ENCODE data around the gene CLK2. TPM values are rescaled to one million over a fixed set of nuclear protein-coding genes. Genes with fewer than 3 reads are reported as not detected.
A peak's percentile ranks its signal among the peaks of the same experiment; 100 is the strongest.

The CLK2 gene
- total RNA-seq: 24.8 and 26.8 TPM in 2 replicates
- polyA plus RNA-seq (2012): 39.4 TPM

DNA sequence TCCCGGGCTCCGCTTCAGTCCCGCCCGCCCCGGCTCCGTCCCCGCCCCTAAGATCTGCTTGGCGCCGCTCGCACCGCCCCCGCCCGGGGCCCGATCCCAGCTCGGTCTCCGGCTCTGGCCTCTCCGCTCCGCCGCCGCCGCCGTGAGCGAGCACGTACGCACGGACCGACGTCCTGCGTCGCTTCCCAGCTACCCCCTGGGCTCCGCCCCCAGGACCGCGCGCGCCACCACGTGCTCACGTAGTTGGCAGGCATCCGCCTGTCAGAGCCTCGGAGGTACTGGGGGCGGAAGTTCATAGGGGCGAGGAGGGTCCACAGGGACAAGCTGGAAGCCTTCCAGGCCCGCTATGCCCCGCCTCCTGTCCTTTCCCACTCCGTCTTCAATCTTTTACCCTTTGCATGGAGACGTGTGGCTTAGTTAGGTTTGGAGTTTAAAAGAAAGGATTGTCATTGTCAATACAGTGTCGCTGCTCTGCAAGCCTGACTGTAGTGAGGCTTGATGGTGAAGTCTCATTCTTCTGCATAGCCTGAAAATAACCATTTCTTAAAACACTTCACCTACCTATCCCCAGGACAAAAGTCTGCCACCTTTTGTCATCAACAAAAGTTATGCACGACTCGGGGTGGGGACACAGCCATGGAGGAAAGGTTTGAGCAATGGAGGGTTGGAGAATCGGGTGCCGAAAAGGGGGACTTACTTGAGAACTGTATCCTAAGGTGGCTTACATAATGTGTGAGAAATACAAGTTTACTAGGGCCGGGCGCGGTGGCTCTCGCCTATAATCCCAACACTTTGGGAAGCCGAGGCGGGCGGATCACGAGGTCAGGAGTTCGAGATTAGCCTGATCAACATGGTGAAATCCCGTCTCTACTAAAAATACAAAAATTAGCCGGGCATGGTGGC lies at the start of gene CLK2:
Gene CLK2, minus strand, starts transcription at position 162 of the 903 bp plus-strand sequence. CDS start 2,527 bp downstream, outside the sequence.
- DNase-seq (ENCODE audit: low read depth): peak; percentile 95

DNA sequence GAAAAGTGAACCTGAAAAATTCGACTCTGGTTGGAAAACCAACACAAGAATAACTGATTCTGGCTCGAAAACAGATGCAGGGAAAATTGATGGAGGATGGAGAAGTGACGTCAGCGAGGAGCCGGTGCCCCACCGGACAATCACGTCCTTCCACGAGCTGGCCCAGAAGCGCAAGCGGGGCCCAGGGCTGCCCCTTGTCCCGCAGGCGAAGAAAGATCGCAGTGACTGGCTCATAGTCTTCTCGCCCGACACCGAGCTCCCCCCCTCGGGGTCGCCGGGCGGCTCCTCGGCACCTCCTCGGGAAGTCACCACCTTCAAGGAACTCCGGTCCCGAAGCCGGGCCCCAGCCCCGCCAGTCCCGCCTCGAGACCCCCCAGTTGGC lies 49.3 kb upstream of the CLK2 start:
- DNase-seq (ENCODE audit: low read depth): no peak

DNA sequence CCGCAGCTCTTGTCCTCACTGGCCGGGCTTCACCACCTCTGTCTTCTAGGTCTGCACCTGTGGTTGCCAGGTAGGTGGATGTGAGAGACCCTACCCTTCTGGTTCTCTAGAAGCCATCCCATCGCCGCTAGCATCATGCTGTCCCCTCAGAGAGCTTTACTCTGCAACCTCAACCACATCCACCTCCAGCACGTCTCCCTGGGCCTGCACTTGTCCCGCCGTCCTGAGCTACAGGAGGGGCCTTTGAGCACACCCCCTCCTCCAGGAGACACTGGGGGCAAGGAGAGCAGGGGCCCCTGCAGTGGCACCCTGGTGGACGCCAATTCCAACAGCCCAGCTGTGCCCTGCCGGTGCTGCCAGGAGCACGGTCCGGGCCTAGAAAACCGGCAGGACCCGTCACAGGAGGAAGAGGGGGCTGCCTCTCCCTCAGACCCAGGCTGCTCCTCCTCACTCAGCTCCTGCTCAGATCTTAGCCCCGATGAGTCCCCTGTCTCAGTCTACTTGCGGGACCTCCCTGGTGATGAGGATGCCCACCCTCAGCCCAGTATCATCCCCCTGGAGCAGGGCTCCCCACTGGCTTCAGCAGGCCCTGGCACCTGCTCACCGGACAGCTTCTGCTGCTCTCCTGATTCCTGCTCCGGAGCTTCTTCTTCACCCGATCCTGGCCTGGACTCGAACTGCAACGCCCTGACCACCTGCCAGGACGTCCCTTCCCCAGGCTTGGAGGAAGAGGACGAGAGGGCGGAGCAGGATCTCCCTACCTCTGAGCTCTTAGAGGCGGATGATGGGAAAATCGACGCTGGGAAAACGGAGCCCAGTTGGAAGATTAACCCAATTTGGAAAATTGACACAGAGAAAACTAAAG lies 48.6 kb upstream of the CLK2 start:
- no peak for DNase-seq (ENCODE audit: low read depth)

DNA sequence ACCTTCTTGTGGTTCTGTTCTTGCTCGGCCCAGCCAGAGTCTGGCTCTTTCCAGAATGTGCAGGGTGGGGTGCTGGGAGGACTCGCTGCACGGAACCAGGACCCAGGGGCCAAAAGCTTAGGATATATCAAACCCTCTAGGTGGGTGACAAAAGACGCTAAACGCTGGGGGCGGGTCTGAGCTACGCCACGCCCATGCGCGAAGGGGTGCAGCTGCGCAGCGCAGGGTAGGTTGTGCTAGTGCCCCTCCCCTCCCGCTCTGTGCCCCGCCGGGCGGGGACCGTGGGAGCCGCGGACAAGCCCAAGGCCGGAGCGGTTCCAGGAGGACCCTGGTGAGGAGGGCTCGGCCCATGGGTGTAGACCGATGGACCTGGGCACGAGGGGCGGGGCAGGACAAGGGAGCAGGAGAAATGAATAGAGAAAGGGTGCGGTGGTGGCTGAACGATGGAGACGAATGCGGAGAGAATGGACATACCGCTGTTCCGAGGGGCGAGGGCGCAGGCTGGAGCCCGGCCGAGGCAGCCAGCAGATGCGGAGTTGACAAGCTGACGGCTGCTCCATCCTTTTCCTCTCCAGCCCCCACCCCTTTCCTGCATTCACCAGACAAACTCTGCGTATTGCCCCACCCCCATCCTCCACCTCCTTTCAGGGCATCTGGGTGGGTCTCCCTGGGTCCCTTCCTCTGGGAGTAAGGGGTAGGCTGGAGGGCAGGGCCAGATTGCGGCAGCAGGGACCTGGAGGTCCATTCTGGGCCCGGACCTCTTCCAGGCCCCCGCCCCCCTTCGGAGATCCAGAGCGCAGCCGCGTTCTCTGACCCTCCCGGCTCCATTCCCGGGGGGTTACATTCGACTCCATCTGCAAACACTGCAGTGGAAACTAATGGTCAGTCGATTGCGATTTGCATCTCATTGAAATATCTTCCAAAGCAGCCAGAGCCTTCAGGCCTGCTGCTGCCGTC lies 47.6 kb upstream of the CLK2 start, which contains the start of gene RUSC1:
Gene RUSC1, plus strand, starts transcription at position 234 of the 957 bp plus-strand sequence. CDS start 880 bp downstream, outside the sequence.
- peak; percentile 64 for DNase-seq (ENCODE audit: low read depth)

DNA sequence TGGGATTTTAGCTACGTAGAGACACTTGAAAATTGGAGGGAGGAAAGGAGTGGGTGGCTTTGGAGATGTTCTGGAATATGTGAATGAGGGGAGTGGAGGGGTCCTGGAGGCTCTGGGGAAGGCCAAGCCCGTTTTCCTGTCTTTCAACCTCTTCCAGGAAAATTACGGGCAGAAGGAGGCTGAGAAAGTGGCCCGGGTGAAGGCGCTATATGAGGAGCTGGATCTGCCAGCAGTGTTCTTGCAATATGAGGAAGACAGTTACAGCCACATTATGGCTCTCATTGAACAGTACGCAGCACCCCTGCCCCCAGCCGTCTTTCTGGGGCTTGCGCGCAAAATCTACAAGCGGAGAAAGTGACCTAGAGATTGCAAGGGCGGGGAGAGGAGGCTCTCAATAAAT lies 46.9 kb upstream of the CLK2 start:
- no peak for DNase-seq (ENCODE audit: low read depth)

DNA sequence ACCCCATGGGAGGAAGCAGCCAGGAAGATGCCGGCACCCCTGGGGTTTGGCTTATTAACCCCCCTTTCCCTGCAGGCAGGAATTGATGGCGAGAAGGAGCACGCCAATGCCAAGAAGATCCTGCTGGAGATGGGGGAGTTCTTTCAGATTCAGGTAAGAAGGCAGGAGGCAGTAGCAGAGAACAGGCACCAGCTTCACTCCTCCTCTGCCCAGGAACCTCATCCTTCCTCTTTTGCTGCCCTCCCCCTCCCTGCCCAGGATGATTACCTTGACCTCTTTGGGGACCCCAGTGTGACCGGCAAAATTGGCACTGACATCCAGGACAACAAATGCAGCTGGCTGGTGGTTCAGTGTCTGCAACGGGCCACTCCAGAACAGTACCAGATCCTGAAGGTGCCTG lies 46.2 kb upstream of the CLK2 start:
- no peak for DNase-seq (ENCODE audit: low read depth)

DNA sequence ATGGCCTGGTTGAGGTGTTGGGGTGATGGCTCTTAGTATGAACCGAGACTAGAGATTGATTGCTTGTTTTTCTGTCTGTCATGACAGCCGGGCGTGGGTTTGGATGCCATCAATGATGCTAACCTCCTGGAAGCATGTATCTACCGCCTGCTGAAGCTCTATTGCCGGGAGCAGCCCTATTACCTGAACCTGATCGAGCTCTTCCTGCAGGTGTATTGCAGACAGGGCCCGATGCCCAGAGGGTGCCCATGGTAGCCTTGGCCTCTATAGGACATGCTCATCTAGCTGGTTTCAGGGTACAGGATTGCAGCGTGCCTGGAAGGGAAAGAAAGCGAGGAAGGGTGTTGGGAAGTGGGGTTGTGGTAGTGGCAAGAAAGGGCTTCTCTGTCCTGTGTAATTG lies 44.8 kb upstream of the CLK2 start:
- DNase-seq (ENCODE audit: low read depth): no peak

DNA sequence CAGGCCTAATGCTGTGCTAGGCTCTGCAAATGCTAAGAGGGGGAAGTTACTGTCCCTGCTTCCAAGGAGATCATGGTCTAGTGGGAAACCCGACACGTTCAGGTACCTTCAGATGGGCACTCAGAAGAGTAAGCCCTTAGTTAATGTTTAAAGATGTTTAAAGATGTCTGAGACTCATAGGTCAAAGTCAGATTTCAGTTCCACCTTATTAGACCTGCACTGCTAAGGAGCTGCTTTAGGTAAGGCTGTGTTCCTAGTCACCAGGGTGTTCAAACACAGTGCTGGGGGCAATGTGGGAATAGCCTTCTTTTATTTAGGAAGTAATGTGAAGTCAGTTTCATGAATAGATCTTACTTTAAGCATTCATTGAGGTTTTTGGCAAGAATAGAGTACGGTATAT lies 43.6 kb upstream of the CLK2 start:
- DNase-seq (ENCODE audit: low read depth): no peak

DNA sequence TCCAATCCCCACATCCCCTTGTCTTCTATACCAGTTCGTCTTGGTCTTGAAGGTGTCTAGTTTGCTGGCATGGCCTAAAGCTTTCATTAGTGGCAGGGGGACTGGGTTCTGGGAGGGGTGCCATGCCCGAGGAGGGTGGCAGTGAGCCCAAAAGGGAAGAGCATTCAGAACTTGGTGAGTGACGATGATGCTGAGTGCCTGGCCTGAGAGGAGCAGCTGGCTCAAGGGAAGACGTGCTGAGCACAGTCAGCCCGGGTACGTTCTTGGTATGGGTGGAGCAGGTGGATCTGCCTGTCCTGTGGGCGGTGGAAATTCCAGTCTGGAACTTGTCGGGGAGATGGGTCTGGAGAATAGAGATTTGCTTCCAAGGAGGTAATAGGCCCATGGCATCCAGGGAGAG lies 40.0 kb upstream of the CLK2 start:
- peak; percentile 81 for DNase-seq (ENCODE audit: low read depth)

DNA sequence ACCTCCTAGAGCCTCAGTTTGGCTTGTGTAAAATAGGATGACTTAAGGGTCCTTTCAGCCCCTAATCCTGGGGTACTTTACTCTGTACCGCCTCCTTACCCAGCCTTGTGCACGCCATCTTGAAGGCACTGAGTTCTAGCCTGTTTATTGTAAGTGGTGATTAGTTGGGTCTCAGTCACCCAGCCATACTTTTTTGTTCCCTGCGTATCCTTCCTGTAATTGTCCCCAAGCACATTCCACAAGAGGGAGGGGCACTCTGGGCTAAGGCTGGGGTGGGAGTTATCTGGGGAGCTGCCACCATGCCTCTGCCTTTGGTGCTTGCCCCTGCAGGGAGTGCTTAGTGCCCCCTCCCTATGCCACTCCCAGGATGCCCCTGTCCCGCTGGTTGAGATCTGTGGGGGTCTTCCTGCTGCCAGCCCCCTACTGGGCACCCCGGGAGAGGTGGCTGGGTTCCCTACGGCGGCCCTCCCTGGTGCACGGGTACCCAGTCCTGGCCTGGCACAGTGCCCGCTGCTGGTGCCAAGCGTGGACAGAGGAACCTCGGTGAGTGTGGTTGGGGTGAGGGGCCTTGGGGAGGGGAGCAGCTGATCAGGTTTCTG lies 36.2 kb upstream of the CLK2 start:
- DNase-seq (ENCODE audit: low read depth): peak; percentile 50

DNA sequence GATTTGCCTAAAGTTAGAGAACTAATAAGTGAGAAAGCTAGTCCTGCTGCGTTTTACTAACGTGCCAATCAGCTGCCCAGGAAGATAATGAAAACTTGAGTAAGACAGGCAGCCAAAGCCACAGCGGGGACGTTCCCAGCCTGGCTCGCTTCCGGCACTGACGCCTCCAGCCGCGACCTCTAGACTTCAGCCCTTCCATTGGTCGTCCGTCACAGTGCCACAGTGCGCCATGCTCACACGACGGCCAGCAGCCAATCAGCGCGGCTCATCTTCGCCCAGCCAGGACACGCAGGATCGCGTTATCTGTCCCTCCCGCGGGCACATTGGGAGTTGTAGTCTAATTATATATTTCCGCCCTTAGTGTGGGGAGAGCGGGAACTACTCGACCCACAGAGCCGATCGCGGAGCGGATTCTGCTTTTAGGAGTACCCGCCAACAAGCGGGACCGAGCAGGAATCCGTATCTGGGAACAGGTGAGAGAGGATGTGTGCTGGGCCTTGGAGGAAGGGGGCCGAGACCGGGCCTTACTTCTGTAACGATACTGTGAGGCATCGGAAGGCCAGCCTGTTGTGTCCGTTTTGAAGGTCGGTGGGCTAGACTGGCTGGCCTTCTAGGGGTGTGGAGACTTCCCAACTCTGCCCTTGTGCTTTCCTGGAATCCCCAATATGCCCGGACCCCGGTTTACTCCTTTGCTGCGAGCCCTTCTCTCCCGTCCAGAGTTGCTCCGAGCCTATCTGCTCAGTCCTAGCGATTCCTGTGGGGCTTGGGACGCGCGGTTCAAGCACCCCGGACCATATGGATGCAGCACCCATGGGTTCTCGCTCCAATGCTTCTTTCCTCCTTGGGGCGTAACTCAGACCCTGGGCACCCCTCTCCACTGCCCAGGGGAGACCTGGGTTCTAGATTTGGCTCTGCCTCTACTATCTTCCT lies 35.5 kb upstream of the CLK2 start, which contains the start of gene FDPS:
Gene FDPS, plus strand, starts transcription at position 374 of the 930 bp plus-strand sequence. CDS start 924 bp downstream, outside the sequence.
- peak; percentile 100 for DNase-seq (ENCODE audit: low read depth)

DNA sequence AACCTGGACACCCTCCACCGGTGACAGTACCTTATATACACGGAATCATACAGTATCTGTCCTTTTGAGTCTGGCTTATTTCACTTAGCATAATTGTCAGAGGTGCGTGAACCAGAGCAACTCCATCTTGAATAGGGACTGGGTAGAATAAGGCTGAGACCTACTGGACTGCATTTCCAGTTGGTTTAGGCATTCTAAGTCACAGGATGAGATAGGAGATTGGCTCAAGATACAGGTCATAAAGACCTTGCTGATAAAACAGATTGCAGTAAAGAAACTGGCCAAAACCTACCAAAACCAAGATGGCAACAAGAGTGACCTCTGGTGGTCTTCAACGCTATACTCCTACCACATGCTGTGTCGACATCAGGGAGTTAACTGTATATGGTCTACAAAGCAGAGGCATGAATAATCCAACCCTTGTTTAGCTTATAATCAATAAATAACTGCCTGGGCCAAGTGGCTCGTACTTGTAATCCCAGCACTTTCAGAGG lies 34.0 kb upstream of the CLK2 start:
- peak; percentile 55 for DNase-seq (ENCODE audit: low read depth)

DNA sequence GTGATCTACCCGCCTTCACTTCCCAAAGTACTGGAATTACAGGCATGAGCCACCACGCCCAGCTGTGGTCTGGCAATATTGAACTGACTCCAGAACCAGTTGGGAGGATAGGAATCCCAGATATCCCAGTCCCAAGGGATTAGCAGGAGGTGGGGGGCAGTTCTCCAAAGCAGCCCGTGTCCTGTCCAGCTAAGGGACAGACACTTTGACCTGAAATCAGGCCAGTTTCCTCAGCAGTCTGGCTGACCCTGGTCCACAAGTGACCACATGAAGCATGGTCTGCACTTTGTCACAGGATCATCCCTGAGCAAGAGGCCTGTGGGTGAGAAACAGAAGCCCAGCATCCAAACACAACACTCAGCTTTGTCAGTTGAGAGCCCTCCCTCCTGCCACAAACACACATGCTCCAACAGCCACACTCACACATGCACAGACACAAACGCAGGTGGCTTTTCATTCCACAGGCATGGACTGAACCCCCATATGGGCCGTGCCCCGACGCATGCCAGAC lies 32.6 kb upstream of the CLK2 start:
- DNase-seq (ENCODE audit: low read depth): peak; percentile 96

DNA sequence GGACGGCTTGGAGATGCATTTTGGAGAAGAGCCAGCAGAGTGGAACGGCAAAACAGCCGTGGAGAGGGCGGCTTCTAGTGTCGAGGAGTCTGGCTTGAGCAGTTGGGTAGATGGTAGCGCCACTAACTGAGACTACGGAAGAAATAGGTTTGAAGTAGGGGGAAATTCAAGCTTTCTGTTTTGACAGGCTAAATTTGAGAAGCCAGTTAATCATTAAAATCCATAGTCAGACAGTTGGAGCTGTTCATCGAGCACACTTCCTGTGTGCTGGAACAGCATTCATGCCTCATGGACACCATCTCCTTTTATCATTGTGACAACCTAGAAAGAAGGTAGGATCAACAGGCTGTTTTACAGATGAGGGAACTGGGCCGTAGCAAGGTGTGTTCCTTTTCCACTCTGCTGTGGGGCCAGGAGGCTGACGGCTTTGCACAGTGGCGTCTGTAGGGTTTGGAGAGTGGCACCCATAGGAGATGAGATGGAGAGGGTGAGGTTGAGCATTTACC lies 31.3 kb upstream of the CLK2 start:
- no peak for DNase-seq (ENCODE audit: low read depth)

DNA sequence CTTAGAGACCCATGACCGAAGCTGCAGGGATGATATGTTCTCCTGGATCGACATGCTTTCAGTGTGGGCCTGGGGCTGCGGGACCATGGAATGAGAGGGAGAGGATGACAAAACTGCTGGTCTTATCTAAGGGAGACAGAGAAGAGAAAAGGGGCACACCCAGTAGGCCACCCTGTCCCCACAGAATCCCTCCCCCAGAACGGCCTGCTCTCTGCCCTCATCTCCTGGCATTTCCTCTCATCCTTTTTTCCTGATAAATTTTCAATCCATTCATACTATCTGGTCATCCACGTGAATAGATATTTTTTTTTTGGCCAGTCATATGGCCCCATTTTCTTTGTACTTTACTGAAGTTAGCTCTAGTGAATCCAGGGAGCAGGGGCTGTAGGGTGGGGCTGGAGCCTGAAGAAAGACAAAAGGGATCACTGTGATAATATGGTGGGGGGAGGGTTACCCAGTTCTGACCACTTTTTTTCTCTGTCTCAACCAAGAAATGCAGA lies 28.1 kb upstream of the CLK2 start, which contains the start of gene PKLR:
Gene PKLR, minus strand, starts transcription at position 97 of the 500 bp plus-strand sequence. Its CDS starts 43 bp downstream, at position 54.
- no peak for DNase-seq (ENCODE audit: low read depth)

DNA sequence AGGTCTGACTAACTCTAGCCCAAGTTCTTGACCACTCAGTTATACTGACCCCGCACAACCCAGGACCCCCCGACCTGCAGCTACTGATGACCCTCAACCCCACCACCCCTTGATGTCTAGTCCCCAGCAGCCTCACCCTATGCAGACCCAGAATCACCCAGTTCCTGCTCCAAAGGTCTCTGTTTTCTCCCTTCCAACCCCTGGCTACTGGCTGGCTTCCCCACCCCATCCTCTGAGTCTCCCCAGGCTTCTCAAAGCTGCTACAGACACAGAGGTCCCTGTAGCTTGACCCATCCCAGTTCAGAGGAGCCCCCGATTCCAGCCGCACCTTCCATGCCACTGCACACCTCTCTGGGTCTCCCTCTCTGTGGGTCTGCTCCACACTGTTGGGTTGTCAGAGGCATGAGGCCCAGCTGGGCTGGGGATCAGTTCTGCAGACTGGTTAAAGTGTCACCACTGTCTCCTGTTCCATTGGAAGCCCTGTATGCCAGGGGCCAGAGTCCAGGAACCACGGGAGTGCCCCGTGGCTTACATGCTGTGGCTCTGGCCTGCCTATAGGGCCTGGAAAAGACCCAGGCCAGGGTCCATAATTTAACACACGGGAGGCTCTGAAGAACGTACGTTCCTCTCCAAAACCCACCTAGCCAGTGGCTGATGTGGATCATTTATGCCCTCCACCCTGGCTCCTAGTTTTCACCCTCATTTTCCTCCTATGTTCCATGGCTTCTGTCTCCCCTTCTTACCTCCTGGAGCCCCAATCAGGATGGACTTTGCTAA lies 27.4 kb upstream of the CLK2 start:
- no peak for DNase-seq (ENCODE audit: low read depth)

DNA sequence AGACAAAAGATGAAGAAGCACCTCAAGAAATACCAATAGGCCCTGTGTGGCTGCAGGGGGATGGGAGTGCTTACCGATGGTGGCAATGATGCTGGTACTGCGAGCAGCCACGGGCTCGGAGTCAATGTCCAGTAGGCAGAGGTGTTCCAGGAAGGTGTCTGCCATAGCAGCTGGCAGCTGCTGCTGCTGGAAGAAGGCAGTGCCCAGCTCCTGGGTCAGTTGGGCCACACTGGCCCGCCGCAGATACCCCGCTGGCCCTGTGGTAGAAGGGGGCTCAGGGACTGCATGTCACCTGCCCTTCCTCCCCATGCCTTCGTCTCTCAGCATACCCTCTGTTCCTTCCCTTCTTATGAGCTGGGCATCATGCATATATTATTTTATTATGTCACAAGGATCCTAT lies 26.7 kb upstream of the CLK2 start:
- DNase-seq (ENCODE audit: low read depth): no peak

All from myocyte (in vitro differentiated cells).